Measurements from ENCODE around the gene MFAP4. TPM values are rescaled to one million over a fixed set of nuclear protein-coding genes. Genes with fewer than 3 reads are reported as not detected.

MFAP4 gene
- total and polyA plus RNA-seq, 4 donors: 2.1 to 13.3 (median 5.7) TPM

DNA sequence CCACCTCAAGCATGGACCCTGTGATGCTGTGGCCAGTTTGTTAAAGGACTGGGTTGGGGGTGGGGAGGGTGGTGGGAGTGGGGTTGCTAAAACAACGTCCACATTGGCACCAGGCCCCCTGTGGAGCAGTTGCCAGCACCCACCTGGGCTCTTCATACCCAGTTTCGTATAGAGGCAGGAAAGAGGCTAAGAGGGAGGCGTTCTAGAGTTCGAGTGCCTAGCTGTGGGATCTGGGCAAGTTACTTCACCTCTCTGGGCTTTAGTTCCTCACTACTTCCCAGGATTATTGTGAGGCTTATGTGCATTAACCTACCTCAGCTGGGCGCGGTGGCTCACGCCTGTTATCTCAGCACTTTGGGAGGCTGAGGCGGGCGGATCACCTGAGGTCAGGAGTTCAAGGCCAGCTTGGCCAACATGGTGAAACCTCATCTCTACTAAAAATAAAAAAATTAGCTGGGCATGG lies 1.4 kb downstream of the MFAP4 start:
- no peaks in the 10 kb centered on the region for H3K27me3 ChIP-seq (ENCODE audit: control insufficient read depth in 4 of 4, insufficient read depth in 4 of 4, low read length in 3 of 4)
- no peak overlapping the region for H3K4me3 ChIP-seq (ENCODE audit: low read depth in 1 of 3, low read length in 3 of 3)
- H3K9ac ChIP-seq (ENCODE audit: low read depth in 1 of 2, low read length in 2 of 2): no peak overlapping the region
- DNase-seq (ENCODE audit: low spot score): no peak
- peaks cover 5 to 20% (median 9%) of the 10 kb centered on the region in 4 donors for H3K36me3 ChIP-seq (ENCODE audit: control insufficient read depth in 4 of 4, insufficient read depth in 3 of 4, low read depth in 1 of 4, low read length in 3 of 4)
- 91% methylated on average over 9 of the region's 9 CpGs for WGBS
- TF ChIP-seq, protein P1, sequence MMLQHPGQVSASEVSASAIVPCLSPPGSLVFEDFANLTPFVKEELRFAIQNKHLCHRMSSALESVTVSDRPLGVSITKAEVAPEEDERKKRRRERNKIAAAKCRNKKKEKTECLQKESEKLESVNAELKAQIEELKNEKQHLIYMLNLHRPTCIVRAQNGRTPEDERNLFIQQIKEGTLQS (IDR thresholded peaks at IDR 0.05): no peak
- TF ChIP-seq JUND (IDR thresholded peaks at IDR 0.05) (no peak), RXRA (IDR thresholded peaks at IDR 0.05) (no peak), HNF4G (IDR thresholded peaks at IDR 0.05) (no peak), HNF4A (conservative IDR thresholded peaks at IDR 0.05) (no peak), YY1 (IDR thresholded peaks at IDR 0.05) (no peak), NR2F2 (IDR thresholded peaks at IDR 0.05) (no peak), EGR1 (IDR thresholded peaks at IDR 0.05; ENCODE audit: low read depth in 2 of 2) (no peak), RAD21 (IDR thresholded peaks at IDR 0.05) (no peak), TAF1 (conservative IDR thresholded peaks at IDR 0.05) (no peak), FOXA1 (IDR thresholded peaks at IDR 0.05) (no peak), FOXA2 (IDR thresholded peaks at IDR 0.05) (no peak), GABPA (IDR thresholded peaks at IDR 0.05 in 1 of 2, conservative IDR thresholded peaks at IDR 0.05 in 1 of 2) (no peak), SP1 (IDR thresholded peaks at IDR 0.05) (no peak)
- TF ChIP-seq, protein P2, sequence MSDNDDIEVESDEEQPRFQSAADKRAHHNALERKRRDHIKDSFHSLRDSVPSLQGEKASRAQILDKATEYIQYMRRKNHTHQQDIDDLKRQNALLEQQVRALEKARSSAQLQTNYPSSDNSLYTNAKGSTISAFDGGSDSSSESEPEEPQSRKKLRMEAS (IDR thresholded peaks at IDR 0.05): no peak
- TF ChIP-seq, protein P3, sequence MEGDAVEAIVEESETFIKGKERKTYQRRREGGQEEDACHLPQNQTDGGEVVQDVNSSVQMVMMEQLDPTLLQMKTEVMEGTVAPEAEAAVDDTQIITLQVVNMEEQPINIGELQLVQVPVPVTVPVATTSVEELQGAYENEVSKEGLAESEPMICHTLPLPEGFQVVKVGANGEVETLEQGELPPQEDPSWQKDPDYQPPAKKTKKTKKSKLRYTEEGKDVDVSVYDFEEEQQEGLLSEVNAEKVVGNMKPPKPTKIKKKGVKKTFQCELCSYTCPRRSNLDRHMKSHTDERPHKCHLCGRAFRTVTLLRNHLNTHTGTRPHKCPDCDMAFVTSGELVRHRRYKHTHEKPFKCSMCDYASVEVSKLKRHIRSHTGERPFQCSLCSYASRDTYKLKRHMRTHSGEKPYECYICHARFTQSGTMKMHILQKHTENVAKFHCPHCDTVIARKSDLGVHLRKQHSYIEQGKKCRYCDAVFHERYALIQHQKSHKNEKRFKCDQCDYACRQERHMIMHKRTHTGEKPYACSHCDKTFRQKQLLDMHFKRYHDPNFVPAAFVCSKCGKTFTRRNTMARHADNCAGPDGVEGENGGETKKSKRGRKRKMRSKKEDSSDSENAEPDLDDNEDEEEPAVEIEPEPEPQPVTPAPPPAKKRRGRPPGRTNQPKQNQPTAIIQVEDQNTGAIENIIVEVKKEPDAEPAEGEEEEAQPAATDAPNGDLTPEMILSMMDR (IDR thresholded peaks at IDR 0.05; ENCODE audit: low read depth, low read length, missing input control): no peak
- TF ChIP-seq, protein P4, sequence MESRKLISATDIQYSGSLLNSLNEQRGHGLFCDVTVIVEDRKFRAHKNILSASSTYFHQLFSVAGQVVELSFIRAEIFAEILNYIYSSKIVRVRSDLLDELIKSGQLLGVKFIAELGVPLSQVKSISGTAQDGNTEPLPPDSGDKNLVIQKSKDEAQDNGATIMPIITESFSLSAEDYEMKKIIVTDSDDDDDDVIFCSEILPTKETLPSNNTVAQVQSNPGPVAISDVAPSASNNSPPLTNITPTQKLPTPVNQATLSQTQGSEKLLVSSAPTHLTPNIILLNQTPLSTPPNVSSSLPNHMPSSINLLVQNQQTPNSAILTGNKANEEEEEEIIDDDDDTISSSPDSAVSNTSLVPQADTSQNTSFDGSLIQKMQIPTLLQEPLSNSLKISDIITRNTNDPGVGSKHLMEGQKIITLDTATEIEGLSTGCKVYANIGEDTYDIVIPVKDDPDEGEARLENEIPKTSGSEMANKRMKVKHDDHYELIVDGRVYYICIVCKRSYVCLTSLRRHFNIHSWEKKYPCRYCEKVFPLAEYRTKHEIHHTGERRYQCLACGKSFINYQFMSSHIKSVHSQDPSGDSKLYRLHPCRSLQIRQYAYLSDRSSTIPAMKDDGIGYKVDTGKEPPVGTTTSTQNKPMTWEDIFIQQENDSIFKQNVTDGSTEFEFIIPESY (IDR thresholded peaks at IDR 0.05): no peak
- TF ChIP-seq, protein P5, sequence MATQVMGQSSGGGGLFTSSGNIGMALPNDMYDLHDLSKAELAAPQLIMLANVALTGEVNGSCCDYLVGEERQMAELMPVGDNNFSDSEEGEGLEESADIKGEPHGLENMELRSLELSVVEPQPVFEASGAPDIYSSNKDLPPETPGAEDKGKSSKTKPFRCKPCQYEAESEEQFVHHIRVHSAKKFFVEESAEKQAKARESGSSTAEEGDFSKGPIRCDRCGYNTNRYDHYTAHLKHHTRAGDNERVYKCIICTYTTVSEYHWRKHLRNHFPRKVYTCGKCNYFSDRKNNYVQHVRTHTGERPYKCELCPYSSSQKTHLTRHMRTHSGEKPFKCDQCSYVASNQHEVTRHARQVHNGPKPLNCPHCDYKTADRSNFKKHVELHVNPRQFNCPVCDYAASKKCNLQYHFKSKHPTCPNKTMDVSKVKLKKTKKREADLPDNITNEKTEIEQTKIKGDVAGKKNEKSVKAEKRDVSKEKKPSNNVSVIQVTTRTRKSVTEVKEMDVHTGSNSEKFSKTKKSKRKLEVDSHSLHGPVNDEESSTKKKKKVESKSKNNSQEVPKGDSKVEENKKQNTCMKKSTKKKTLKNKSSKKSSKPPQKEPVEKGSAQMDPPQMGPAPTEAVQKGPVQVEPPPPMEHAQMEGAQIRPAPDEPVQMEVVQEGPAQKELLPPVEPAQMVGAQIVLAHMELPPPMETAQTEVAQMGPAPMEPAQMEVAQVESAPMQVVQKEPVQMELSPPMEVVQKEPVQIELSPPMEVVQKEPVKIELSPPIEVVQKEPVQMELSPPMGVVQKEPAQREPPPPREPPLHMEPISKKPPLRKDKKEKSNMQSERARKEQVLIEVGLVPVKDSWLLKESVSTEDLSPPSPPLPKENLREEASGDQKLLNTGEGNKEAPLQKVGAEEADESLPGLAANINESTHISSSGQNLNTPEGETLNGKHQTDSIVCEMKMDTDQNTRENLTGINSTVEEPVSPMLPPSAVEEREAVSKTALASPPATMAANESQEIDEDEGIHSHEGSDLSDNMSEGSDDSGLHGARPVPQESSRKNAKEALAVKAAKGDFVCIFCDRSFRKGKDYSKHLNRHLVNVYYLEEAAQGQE (IDR thresholded peaks at IDR 0.05): no peak
- peaks cover 0 to 4% (median 0%) of the 10 kb centered on the region in 4 donors for H3K4me1 ChIP-seq (ENCODE audit: control insufficient read depth in 4 of 4, insufficient read depth in 4 of 4, low read length in 3 of 4)
- H3K9me3 ChIP-seq (ENCODE audit: control insufficient read depth in 4 of 4, low read length in 3 of 4): no peaks in the 10 kb centered on the region
- no peak overlapping the region for H3K27ac ChIP-seq (ENCODE audit: low read depth in 1 of 2, low read length in 2 of 2)

All from liver (tissue), 9 donors.